ENCODE measurements around the gene OR1J2. TPM values are rescaled to one million over a fixed set of nuclear protein-coding genes. Genes with fewer than 3 reads are reported as not detected.
"Not testable (repeated sequence)": the region's sequence is repeated elsewhere in the genome, so short reads cannot be mapped to it uniquely, and the experiment has no call there.

OR1J2 gene
- total and polyA plus RNA-seq, 2 of the 4 experiments (the other 2 are of a cell fraction), result not detected

GRCh38 chr9:122531157-122531556 is 20.6 kb downstream of the OR1J2 start:
- H3K79me1 ChIP-seq (ENCODE audit: low read depth in 1 of 2, low read length in 2 of 2); H3K9ac ChIP-seq (ENCODE audit: low read depth, low read length); H3K4me1 ChIP-seq (ENCODE audit: control insufficient read depth, insufficient read depth, low read length); H3K56ac ChIP-seq (ENCODE audit: extremely low read depth, insufficient read depth, low read length); H2BK5ac ChIP-seq (ENCODE audit: low read depth, low read length, poor library complexity, severe bottlenecking); H3K27ac ChIP-seq (ENCODE audit: insufficient read depth, low read length); CTCF ChIA-PET; H3K23ac ChIP-seq (ENCODE audit: low read depth, low read length); H4K20me1 ChIP-seq (ENCODE audit: insufficient read depth, low read length); H2BK120ac ChIP-seq (ENCODE audit: low read depth, low read length); H4K8ac ChIP-seq (ENCODE audit: low read depth in 2 of 2, low read length in 2 of 2); H3K4me3 ChIP-seq (ENCODE audit: insufficient read depth, low read depth, low read length); H3K27me3 ChIP-seq (ENCODE audit: control insufficient read depth, insufficient read depth, low read length); H2AK5ac ChIP-seq (ENCODE audit: low read depth, low read length); in situ Hi-C loops (cut with MboI; ENCODE audit: low sequenced_read_pairs); intact Hi-C loops (cut with micrococcal nuclease); H2AFZ ChIP-seq (replicated peaks; ENCODE audit: low read length, poor library complexity); ATAC-seq (ENCODE audit: low read depth); H3K9me1 ChIP-seq (ENCODE audit: insufficient read depth, low read length); H3K14ac ChIP-seq (replicated peaks; ENCODE audit: low read depth, low read length); H2AK9ac ChIP-seq (replicated peaks; ENCODE audit: low read depth, low read length, poor library complexity); dilution Hi-C loops (cut with HindIII; ENCODE audit: low sequenced_read_pairs, unreplicated experiment); POLR2A ChIA-PET (ENCODE audit: unreplicated experiment); H2BK15ac ChIP-seq (ENCODE audit: low read depth, low read length); H3K36me3 ChIP-seq (ENCODE audit: control insufficient read depth, insufficient read depth, low read length); H2BK20ac ChIP-seq (ENCODE audit: low read depth, low read length); DNase-seq; H3K9me3 ChIP-seq (ENCODE audit: control insufficient read depth, insufficient read depth, low read length); H3K4ac ChIP-seq (ENCODE audit: low read depth, low read length); H4K91ac ChIP-seq (ENCODE audit: insufficient read depth, low read depth, low read length); H4K5ac ChIP-seq (ENCODE audit: low read depth, low read length); BruUV-seq (replicated peaks); H3K4me2 ChIP-seq (ENCODE audit: low read depth, low read length); H3K18ac ChIP-seq (ENCODE audit: low read depth, low read length): not testable (repeated sequence)
- 0% methylated on average over 1 of the region's 4 CpGs; no CpG with 5 or more reads in 1 of the 2 experiments for WGBS, 2 experiments (ENCODE audit: extremely low coverage in 2 of 2, insufficient read length in 1 of 2)

Measured in IMR-90 (cell line).